Thoracic aorta (tissue), 2 donors: Measurements from ENCODE around the gene DMTF1. TPM values are rescaled to one million over a fixed set of nuclear protein-coding genes. Genes with fewer than 3 reads are reported as not detected.

ENCODE experiments used
- ATAC-seq: fragments of 150-250 bp; one replicate; pipeline ENCODE4 v1.8.0; 2017; ENCODE audit warnings: low read depth; ENCODE audit not compliant: insufficient number of reproducible peaks, low FRiP score
- DNase-seq: peaks from one replicate; pipeline ENCODE4 v3.0.0-alpha.2; 2020; ENCODE audit warnings: low spot score
- H3K27ac ChIP-seq, 2 donors: fragments of 200-600 bp; sonication (generic); 1 replicate in 1 of 2; 2 replicates in 1 of 2; pipeline ENCODE4 v1.5.1; 2016; ENCODE audit warnings: mild to moderate bottlenecking in 2 of 2, moderate library complexity in 2 of 2
- H3K27me3 ChIP-seq: fragments of 200-600 bp; sonication (generic); replicated peaks from 2 replicates; pipeline ENCODE4 v1.6.0; 2016; ENCODE audit warnings: mild to moderate bottlenecking; ENCODE audit not compliant: insufficient read depth
- H3K36me3 ChIP-seq: fragments of 200-600 bp; sonication (generic); one replicate; pipeline ENCODE4 v1.5.1; 2016
- H3K4me1 ChIP-seq, 2 donors: fragments of 200-600 bp; sonication (generic); 1 replicate in 1 of 2; 2 replicates in 1 of 2; pipeline versions ENCODE4 v1.5.1 to v1.6.0; 2016; ENCODE audit warnings: low read depth in 2 of 2, mild to moderate bottlenecking in 1 of 2; ENCODE audit not compliant: control insufficient read depth in 1 of 2
- H3K4me3 ChIP-seq: fragments of 200-600 bp; sonication (generic); 2 replicates; pipeline ENCODE4 v1.5.1; 2016; ENCODE audit warnings: mild to moderate bottlenecking
- H3K9me3 ChIP-seq: fragments of 200-600 bp; sonication (generic); 2 replicates; pipeline ENCODE4 v1.5.1; 2016
- total RNA-seq, 2 donors: library from RNA; depleted of rRNA; stranded (reverse); fragments of >200 nt; gene quantifications; one replicate each; pipeline versions ENCODE4 v1.1.0 to v1.2.3, GENCODE V29; 2016
- TF ChIP-seq, protein P1 (sequence below): fragments of 200-600 bp; sonication (generic); IDR thresholded peaks from one replicate; pipeline ENCODE4 v1.5.1; 2019; ENCODE audit warnings: antibody characterized with exemption

DMTF1 gene
- total RNA-seq, 2 donors from 2014 or later, result 108 to 172 TPM

DNA sequence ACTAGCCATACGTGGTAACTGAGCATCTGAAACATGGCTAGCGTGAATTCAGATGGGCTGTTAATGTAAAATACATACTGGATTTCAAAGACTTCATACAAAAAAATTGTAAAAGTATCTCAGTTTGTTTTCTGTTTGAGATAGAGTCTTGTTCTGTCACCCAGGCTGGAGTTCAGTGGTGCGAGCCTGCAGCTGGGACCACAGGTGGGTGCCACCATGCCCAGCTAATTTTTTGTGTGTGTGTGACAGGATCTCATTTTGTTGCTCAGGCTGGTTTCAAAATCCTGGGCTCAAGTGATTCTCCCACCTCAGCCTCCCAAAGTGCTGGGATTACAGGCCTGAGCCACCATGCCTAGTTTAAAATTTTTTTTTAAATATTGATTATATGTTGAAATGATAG, 62.8 kb downstream of the DMTF1 start:
- Histone ChIP-seq H3K27ac (no peak overlapping the region), H3K27me3 (no peaks in the 10 kb centered on the region), H3K9me3 (no peaks in the 10 kb centered on the region), H3K4me1 (peaks cover 14 to 24% of the 10 kb centered on the region in 2 donors), H3K36me3 (no peaks in the 10 kb centered on the region), H3K4me3 (no peak overlapping the region)
- TF ChIP-seq, protein P1, sequence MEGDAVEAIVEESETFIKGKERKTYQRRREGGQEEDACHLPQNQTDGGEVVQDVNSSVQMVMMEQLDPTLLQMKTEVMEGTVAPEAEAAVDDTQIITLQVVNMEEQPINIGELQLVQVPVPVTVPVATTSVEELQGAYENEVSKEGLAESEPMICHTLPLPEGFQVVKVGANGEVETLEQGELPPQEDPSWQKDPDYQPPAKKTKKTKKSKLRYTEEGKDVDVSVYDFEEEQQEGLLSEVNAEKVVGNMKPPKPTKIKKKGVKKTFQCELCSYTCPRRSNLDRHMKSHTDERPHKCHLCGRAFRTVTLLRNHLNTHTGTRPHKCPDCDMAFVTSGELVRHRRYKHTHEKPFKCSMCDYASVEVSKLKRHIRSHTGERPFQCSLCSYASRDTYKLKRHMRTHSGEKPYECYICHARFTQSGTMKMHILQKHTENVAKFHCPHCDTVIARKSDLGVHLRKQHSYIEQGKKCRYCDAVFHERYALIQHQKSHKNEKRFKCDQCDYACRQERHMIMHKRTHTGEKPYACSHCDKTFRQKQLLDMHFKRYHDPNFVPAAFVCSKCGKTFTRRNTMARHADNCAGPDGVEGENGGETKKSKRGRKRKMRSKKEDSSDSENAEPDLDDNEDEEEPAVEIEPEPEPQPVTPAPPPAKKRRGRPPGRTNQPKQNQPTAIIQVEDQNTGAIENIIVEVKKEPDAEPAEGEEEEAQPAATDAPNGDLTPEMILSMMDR, result no peak
- DNase-seq, result no peak
- no peak for ATAC-seq

DNA sequence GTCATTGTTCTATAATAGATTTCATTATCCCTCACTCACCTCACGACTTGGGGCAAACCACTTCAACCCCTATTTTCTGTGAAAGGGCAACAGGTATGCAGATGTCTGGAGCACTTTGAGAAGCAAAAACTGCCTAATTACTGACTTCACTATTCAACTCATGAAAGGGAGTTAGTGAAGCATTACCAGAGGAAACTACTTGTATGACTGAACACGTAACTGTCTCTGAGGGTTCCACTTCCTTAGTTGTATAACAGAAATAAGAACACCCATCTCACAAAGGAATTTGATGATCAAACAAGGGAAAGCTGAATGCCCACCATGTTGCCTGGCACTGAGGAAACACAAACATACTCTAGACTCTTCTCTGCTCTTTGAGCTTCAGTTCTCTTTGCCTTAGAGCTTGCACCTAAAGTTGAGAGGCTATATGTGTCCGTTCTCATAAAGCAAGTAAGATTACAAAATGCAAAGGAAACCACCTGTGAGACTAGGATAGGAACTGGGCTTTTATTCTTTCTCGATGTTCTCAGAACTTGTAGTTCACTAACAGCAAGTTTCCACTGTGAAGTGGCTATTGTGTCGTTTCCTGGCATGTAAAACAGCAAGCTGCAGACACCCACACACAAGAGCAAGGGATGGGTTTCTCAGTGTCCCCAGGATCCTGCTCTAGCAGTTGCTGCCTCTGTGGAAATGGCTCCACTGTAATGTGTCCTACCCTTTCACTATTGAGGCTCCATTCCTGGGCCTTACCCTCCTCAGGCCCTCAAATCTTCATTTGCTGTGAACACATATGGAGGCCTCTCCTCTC, 64.7 kb downstream of the DMTF1 start:
- Histone ChIP-seq H3K27ac (no peak overlapping the region), H3K4me1 (peaks cover 14 to 24% of the 10 kb centered on the region in 2 donors), H3K4me3 (no peak overlapping the region), H3K36me3 (no peaks in the 10 kb centered on the region), H3K27me3 (no peaks in the 10 kb centered on the region), H3K9me3 (no peaks in the 10 kb centered on the region)
- DNase-seq (no peak), ATAC-seq (no peak)
- TF ChIP-seq, protein P1, result no peak

DNA sequence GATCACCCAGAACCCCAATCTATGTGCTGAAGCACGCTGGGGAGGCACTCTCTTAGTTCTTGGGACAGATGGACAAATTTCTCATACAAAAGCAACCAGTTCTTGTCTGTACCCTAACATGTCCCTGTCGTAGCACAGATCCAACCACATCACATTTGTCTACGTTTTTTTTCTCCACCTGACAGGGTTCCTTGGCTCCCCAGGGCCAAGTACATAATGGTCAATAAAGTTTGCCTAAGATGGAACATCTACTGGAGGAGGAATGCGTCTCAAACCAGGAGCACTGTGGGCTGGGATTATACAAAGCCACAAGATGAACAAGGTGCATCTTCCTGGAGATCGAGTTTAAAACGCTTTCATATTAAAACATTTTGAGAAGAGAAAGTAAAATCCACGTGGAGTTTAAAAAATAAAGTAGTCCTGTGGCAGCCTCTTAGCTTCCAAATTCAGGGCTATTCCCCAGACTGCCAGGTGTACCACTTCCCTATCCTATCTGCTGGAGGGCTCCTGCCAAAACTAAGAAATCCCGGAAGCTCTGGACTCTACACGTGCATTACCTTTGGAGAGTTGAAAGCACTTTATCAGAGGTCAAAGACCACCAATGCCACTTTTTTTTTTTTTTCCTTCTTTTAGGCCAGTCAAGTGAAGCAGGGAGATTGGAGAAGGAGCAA, 65.9 kb downstream of the DMTF1 start:
- TF ChIP-seq, protein P1, result no peak

DNA sequence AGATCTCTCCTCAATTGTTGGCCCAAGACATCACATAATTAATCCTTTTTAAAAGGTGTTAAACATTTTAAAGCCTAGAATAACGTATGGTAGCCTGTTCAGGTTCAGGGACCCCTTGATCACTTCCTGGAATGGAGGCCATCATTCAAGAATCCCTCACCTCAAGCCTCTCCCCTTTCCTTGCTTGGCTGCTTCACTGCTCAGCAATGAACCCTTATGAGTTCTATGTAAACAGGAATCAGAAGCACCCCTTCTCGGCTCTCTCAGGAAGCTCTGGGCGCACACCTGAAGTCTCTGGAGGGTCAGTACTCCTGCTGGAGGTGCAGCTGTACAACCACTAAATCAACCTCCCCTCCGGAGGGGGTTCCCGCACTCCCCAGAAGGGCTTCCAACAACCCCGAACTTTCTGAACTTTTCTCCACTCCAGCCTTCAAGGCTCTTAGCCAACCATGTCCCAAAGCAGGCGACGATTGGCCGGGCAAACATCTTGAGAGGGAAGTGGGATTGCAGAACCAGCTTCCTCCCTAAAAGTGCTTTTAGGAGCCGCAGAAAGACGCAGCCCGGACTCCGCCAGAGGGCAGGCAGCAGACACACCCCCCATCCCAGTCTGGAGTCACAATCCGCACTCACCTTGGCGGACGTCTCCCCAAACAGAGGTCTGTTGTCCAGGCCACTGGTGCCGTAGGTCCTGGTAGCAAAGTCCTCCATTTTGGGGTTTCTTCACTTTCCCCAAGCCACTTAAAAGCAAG, 66.7 kb downstream of the DMTF1 start:
- Histone ChIP-seq H3K27me3 (no peaks in the 10 kb centered on the region), H3K27ac (peak overlapping the region; percentile 79 to 89), H3K4me3 (peak overlapping the region; percentile 93), H3K4me1 (peaks cover 14 to 24% of the 10 kb centered on the region in 2 donors), H3K9me3 (no peaks in the 10 kb centered on the region), H3K36me3 (no peaks in the 10 kb centered on the region)
- no peak for DNase-seq
- ATAC-seq, result peak; percentile 20
- TF ChIP-seq, protein P1, result no peak

More for the DNA sequence above, 65.9 kb downstream of the DMTF1 start:
- ATAC-seq (no peak), DNase-seq (no peak)
- Histone ChIP-seq H3K27ac (peak overlapping the region in 1 of 2 donors; percentile 79), H3K4me3 (peak overlapping the region; percentile 93), H3K36me3 (no peaks in the 10 kb centered on the region), H3K9me3 (no peaks in the 10 kb centered on the region), H3K4me1 (peaks cover 14 to 24% of the 10 kb centered on the region in 2 donors), H3K27me3 (no peaks in the 10 kb centered on the region)
